ENCODE measurements around the gene LINS1.

- TF ChIP-seq CTCF (IDR thresholded peaks at IDR 0.05) (no peak), POLR2AphosphoS5 (IDR thresholded peaks at IDR 0.05; ENCODE audit: insufficient read depth in 1 of 2, low read depth in 1 of 2) (no peak)
Observed at GRCh38 chr15:100536733-100537132, 65.3 kb downstream of the LINS1 start.
